Spleen (tissue), 7 donors: ENCODE measurements around the gene SRPRA.

ENCODE experiments used
- POLR2A ChIP-seq, 3 donors: fragments of 450-650 bp; IDR thresholded peaks; one replicate each; pipeline ENCODE4 v1.5.1; 2017; ENCODE audit warnings: antibody characterized with exemption in 3 of 3, mild to moderate bottlenecking in 1 of 3
- POLR2AphosphoS5 ChIP-seq, 3 donors: sonication (generic); formaldehyde crosslinking; IDR thresholded peaks; one replicate each; pipeline ENCODE4 v1.5.1; 2017; ENCODE audit warnings: antibody characterized with exemption in 3 of 3
- TF ChIP-seq, protein P1 (sequence below), 11 experiments: fragments of 200-600 bp in 7 of 11; fragments of 450-650 bp in 4 of 11; sonication (generic) in 4 of 11; IDR thresholded peaks in 8 of 11; conservative IDR thresholded peaks in 3 of 11; 1 replicate in 7 of 11; 2 replicates in 4 of 11; pipeline versions ENCODE4 v1.4.0 to v1.8.0; 2016 to 2021; ENCODE audit warnings: antibody characterized with exemption in 11 of 11, inconsistent platforms in 4 of 11, mild to moderate bottlenecking in 1 of 11
- donor health status: DM: no; HTN: no; CAD: no; lungs with moderate emphysema.
- donor health status: DM: no; HTN: no; CAD: no.
- donor health status: DM: no; HTN: no; CAD: no.

DNA sequence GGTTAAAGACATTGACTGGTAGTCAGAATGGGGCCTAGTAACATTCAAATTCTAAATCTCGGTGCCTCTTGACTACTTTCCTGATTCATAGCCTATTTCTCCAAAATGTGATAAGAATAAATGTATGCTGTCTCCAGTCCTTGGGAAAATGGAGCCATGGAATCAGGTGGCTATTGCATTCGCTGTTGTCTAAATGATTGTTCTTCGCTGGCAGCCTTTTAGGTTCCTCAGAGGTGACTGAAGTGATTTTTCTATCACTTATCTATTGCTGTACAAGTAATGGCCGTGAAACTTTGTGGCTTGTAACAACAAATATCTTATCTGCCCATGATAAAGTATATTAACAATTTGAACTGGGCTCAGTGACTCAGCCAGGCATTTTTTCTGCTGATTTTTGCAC, 15.4 kb downstream of the SRPRA start:
- TF ChIP-seq, protein P1, sequence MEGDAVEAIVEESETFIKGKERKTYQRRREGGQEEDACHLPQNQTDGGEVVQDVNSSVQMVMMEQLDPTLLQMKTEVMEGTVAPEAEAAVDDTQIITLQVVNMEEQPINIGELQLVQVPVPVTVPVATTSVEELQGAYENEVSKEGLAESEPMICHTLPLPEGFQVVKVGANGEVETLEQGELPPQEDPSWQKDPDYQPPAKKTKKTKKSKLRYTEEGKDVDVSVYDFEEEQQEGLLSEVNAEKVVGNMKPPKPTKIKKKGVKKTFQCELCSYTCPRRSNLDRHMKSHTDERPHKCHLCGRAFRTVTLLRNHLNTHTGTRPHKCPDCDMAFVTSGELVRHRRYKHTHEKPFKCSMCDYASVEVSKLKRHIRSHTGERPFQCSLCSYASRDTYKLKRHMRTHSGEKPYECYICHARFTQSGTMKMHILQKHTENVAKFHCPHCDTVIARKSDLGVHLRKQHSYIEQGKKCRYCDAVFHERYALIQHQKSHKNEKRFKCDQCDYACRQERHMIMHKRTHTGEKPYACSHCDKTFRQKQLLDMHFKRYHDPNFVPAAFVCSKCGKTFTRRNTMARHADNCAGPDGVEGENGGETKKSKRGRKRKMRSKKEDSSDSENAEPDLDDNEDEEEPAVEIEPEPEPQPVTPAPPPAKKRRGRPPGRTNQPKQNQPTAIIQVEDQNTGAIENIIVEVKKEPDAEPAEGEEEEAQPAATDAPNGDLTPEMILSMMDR (IDR thresholded peaks at IDR 0.05 in 8 of 11, conservative IDR thresholded peaks at IDR 0.05 in 3 of 11): no peak
- TF ChIP-seq POLR2A (IDR thresholded peaks at IDR 0.05) (no peak), POLR2AphosphoS5 (IDR thresholded peaks at IDR 0.05) (no peak)
